ENCODE measurements around the gene ATP6V0B.

Gene ATP6V0B

DNA sequence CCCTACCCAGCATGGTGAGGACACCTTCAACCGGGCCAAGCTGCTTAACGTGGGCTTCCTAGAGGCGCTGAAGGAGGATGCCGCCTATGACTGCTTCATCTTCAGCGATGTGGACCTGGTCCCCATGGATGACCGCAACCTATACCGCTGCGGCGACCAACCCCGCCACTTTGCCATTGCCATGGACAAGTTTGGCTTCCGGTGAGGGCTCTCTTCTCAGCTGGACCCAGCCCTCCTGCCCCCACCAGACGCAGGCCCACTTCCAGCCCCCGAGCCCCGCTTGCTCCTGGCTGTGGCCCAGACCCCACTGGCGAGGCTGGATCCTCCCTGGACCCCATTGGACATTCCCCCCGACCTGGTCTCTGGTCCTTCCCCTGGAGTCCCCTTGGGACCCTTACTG lies 10.1 kb downstream of the ATP6V0B start:
- no peak for DNase-seq (ENCODE audit: low read depth, low spot score)

DNA sequence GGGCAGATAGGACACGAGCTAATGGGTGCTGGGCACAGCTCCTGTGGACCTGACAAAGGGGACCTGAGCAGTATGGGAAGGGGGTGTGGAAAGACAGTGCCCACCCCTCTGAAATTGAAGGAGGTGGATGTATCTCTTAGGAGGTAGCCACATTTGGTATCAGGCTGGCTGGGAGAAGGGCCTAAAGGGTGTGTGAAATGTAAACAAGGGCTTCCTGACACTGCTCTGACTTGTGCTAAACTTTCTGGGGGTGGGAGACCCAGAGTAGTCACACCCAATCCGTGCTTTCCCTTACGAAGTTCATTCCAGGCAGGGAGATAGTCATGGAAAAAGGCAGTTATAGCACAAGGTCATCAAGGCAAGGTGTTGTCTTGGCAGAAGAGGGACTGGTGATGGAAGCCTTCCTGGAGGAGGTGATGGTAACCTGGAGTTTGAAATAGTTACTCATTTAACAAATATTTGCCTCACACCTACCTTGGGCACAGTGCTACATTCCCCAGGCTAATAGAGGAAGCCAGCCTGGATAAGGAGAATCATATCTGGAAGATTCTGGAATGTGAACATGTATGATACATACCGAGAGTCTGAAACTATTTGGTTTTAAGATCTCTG lies 11.3 kb downstream of the ATP6V0B start:
- no peak for DNase-seq (ENCODE audit: low read depth, low spot score)

DNA sequence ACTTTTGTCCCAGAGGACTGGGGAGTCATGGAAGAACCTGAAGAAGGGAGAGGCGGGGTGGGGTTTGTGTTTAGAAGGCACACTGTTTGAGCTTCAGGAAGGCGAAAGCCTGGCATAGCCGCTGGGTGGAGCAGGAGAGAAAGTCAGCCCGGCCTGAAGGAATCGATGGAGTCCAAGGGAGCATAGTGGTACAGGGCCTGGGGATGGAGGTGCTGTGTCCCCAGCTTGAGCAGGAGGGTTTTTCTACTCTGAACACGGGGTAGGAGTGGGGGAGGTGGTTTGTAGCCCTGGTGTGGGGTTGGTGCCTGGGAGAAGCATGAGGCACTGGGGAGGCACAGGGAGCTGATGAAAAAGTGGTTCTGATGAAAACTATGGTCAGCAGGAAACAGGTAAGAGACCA lies 12.0 kb downstream of the ATP6V0B start:
- no peak for DNase-seq (ENCODE audit: low read depth, low spot score)

DNA sequence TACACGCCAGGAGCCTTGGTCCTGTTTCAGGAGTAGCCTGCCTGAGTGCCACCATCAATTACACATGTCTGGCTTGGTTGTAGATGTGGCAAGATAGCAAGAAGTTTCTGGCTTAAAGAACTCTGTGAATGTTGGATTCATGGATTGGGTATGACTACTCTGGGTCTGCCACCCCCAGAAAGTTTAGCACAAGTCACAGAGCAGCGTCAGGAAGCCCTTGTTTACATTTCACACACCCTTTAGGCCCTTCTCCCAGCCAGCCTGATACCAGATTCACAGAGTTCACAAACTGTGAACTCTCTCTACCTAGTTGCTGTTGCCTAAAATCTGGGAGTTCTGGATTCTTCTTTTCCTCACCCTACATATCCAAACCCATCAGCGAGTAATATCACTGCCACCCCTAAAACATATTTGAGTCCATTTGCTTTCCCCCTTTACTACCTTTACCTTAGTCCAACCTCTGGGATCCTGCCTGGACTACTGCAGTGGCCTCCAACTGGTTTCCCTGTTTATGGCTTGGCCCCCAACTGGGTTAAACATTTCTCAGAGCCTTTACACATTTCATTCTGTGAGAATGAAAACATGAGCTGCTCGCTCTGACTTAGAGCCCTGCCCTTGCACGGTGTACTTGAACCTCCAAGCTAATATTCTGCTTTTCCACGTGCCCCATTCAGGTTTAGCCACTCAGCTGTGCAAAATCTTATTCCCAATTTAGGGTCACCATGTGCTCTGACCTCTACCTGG lies 12.6 kb downstream of the ATP6V0B start:
- DNase-seq (ENCODE audit: low read depth, low spot score), result no peak

DNA sequence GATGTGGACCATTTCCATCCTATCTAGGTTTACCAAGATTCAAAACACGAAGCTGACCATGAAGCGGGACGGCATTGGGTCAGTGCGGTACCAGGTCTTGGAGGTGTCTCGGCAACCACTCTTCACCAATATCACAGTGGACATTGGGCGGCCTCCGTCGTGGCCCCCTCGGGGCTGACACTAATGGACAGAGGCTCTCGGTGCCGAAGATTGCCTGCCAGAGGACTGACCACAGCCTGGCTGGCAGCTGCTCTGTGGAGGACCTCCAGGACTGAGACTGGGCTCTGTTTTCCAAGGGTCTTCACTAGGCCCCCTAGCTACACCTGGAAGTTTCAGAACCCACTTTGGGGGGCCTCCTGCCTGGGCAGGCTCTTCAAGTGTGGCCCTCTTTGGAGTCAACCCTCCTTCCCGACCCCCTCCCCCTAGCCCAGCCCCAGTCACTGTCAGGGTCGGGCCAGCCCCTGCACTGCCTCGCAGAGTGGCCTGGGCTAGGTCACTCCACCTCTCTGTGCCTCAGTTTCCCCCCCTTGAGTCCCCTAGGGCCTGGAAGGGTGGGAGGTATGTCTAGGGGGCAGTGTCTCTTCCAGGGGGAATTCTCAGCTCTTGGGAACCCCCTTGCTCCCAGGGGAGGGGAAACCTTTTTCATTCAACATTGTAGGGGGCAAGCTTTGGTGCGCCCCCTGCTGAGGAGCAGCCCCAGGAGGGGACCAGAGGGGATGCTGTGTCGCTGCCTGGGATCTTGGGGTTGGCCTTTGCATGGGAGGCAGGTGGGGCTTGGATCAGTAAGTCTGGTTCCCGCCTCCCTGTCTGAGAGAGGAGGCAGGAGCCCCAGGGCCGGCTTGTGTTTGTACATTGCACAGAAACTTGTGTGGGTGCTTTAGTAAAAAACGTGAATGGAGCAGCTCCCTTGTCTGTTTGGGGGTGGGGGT lies 15.8 kb downstream of the ATP6V0B start:
- DNase-seq (ENCODE audit: low read depth, low spot score), result no peak

DNA sequence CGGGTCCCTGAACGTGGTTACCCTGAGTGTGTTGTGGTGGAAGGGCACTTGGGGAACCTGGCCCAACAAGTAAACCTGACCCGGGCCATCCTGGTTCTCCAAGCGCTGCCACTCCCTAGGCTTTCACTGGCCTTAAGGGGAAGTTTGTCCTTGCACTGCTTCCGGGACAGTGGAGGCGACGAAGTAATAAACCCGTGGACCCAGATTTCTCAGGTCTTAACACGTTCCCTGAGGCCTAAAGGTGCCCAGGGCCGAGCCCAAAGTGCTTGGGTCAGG lies 16.4 kb downstream of the ATP6V0B start:
- DNase-seq (ENCODE audit: low read depth, low spot score), result no peak

DNA sequence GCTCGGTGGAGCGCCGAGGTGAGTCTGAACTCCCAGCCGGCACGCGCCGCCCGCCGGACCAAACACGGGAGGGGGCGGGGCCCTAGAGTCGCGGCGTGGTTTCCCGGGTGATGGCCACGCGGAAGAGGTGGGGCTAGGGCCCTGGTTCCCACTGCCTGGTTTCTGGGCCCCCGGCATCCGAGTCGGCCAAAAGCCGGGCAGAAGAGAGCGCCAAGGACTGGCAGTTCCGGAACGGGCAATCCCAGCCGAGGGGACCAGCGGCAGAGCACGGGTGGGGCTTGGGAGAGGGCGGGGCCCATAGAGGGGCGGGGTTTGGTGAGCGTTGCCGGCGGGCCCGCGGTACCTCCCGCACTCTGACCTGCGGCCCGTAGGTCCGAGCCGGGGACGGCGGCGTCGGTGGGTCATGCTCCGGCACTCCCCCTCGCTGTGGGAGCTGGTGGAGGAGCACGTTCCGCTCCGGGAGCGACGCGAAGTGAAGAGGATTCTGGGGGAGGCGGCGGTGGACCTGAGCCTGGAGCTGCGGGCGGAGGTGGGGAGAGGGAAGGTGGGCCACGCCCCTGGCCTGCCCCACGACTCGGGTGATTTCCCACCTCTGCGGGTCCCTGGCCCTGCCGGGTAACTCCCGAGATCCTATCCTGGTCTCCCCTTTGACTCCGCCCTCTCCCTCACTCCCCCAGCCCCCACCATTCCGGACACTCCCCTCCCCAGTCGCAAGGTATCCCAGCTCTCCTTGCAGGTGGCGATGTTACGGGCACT lies 16.9 kb downstream of the ATP6V0B start, which contains the start of gene CCDC24:
TSS of gene CCDC24 (plus strand) at position 124 of the 756 bp plus-strand sequence. CDS start at position 404, 280 bp downstream.
- peak; percentile 31 for DNase-seq (ENCODE audit: low read depth, low spot score)

DNA sequence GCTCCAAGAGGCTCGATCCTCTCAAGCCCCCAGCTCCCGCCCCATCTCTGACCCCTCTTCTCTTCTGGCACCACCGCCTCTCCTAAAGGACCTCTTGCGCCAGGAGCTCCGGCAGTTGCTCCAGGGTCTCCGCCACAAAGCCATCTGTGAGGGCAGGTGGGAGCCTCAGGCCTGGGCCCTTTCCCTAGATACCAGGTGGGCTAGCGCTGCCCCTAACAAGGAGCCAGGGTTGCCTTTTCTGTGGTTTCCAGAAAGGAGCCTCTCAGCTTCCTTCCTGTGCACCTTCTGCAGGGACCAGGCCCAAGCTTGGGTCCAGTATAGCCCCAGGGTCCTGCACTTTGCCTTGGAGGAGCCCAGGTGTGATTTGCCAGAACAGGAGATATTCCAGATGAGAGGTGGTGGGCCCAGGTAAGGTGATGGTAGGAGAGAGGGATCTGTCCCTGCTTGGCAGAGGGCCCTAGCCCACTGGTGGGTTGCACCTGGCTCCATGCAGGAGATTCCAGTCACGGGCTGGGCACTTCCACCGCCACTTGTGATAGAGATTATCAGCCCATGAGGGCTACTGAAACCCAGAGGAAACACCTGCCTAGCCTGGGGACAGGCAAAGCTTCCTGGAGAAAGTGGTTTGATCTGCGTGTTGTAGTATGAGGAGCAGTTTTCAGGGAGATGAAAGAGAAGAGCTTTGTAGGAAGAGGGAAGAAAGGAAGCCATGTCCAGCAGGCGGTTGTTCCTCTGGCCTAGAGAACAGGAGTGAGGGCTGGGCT lies 17.7 kb downstream of the ATP6V0B start:
- no peak for DNase-seq (ENCODE audit: low read depth, low spot score)

DNA sequence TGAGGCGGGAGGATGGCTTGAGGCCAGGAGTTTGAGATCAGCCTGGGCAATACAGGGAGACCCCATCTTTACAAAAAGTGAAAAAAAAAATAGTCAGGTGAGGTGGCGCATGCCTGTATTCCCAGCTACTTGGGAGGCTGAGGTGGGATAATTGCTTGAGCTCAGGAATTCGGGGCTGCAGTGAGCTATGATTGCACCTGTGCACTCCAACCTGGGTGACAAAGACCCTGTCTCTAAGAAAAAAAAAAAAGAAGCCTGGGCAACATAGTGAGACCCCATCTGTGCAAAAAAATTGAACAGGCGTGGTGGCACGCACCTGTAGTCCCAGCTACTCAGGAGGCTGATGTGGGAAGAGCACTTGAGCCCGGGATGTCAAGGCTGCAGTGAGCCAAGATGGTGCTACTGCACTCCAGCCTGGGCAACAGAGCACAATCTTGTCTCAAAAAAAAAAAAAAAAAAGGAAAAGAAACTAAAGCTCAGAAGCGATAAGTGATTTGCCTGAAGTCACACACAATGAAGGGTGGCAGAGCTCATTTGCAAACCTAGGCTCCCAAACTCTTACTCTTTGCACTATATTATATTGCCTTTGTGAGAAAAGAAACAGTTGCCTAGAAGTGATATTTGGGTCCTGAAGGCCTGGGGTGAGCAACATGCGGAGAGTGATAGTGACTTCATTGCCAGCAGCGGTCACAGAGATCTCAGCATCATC lies 18.6 kb downstream of the ATP6V0B start:
- DNase-seq (ENCODE audit: low read depth, low spot score), result no peak

DNA sequence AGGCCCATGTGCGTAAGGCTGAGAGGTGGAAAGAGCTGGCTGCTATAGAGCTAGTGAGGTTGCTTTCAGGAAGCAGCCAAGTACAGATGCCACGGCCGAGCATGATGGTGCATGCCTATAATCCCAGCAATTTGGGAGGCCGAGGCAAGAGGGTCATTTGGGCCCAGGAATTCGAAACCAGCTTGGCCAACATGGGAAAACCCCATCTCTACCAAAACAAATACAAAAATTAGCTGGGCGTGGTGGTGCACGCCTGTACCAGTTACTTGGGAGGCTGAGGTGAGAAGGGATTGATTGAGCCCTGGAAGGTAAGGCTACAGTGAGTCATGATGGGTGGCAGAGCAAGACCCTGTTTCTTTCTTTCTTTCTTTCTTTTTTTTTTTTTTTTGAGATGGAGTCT lies 19.3 kb downstream of the ATP6V0B start:
- no peak for DNase-seq (ENCODE audit: low read depth, low spot score)

DNA sequence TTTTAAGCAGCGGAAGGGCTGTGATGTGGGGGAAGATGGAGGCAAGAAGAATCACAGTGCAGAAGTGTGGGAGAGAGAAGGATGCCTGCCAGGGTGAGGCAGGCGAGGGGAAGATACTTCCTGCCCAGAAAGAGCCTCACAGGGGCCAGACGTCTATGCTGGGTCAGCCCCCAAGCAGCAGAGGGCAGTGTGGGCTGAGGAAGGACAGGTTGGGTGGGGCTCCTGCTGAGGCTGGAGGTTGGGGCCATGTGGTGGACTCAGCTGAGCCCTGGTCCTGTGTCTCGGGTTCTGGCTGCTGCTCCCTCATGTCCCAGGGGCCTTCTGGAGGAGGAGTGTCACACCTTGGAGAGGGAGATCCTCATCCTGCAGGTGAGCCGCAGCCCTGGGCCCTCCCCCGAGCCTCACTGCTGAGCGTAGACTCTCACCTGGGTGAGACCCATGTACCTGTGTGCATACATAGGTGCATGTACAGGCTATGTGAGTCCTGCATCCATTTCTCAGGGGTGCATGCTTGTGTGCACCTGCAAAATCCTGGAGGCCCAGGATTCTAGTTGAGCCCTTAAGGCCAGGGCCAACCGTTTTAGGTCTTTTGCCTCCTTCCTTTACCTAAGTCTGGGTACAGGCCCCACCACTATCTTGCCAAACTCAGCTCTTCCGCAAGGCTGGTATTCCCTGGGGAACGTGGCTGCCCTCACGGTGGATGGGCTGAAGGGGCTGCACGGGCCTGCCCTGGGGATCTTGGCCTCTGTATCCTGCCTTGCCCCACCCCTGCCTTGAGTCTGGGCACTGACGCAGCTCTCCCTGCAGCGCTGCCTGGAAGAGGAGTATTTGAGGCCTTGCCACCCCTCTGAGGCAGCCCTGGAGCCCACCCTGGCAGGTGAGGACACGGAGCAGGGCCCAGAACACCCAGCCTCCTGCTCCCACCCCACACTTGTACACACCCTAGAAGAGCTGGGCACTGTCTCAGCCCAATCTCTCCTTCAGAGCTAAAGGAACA lies 20.3 kb downstream of the ATP6V0B start:
- no peak for DNase-seq (ENCODE audit: low read depth, low spot score)

DNA sequence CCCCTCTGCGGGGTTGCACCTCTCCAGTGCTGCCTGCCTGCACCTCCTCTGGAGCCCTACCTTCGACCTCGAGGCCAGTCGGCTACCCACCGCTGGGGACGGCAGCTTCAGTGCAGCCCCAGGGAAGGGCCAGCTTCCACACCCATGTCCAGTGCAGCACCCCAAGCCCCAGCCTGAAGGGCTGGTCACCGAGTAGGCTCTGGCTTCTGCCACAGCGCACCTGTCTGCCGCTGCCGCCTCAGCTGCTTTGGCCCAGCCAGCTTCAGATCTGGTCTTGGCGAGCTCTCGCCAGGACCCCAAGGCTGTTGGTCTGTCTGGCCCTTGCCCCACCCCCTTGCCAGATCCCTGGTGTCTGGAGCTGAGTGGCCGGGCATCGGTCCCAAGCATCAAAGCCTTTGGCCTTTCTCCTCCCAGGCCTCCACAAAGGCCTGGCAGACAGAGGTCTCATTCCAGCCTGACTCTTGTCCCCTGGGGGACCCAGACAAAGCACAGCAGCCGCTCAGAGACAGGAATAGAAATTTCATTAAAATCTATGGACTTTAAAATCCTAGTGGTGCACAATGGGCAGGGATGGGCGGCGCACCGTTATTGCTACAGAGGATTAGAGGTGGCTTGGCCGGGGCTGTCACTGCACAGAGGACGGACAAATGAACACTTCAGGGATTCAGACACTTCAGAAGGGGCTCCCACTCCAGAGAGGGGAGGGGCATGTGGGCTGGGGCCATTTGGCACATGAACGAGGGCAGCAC lies 21.4 kb downstream of the ATP6V0B start:
- DNase-seq (ENCODE audit: low read depth, low spot score), result no peak

DNA sequence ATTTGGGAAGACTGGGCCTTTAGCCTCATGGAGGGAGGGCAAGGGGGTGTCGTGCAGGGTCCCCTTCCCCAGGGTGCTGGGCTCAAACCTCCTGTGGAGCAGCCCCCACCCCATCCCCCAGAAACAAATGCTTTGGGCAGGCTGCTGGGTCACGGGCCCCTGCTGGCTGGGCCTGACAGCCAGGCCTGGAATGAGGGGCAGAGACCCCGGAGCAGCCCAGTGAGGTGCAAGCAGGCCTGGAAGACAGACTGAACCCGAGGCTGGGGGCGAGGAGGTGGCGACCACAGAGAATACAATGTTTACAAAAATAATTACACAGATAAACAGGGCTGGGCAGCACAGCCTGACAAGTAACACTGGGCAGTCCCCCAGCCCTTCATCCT lies 22.0 kb downstream of the ATP6V0B start:
- DNase-seq (ENCODE audit: low read depth, low spot score), result no peak

DNA sequence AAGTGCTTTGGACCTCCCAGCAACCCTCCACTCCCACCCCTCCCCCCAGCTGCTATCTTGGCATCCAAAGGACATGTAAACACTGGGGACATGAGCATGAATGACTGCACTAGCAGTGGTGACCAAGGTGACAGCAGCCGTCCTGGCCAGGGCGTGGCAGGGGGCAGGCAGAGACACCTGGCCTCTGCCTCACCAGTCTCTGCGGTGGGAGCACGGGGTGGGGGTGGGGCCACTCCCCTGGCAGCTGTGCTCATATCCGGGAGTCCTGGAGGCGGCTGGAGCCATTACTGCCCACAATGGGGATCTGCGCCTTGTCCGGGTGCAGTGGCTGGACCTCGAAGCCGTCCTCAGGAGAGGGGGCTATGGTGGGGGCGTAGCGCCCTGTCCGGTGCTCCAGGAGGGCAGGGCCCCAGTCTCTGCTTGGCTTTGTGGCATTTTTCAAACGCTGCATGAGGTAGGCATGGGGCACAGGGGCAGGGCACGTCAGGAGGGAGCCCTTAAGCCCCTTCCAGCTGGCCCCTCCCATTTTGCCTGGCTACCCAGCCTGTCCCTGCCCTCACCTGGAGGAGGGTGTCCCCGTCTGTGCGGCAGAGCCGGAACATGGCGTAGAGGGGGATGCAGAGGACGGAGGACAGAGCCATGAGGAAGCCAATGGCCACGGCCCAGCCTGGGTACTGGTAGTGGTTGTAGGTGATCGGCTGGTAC lies 22.7 kb downstream of the ATP6V0B start:
- no peak for DNase-seq (ENCODE audit: low read depth, low spot score)

DNA sequence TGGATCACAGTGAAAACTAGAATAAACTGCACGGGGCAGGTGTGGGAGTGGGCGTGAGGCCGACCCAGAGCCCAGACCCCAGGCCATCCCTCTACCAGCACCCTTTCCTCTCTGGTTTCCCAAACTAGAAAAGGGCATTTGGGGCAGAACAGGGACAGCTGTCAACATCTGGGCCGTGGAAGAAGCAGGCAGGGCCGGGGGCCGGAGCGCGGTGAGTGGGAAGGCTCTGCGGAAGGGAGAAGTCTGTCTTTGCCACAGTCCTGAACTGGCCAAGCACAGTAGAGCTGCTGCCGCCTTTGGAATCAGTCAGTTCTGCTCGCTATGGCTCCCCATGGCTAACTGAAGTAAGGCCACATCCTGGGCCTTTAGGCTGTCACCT lies 23.2 kb downstream of the ATP6V0B start:
- DNase-seq (ENCODE audit: low read depth, low spot score), result no peak

DNA sequence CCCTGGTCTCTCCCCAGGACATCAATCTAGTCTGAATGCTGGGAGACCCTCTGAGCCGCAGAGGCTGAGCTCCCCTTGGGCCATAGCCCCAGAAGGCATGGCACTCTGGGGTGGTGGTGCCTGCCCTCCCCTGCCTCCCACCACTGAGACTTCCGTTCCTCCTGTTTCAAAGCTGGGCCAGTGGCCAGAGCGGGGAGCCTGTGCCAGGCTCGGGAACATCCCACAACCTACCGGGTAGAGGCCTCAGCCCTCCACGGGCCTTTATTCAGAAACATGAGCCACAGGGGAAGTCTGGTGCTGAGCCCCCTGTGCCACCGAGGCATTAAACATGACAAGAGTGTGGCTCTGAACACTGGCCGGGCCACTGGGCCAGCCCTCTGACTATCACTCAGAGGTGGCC lies 24.7 kb downstream of the ATP6V0B start:
- no peak for DNase-seq (ENCODE audit: low read depth, low spot score)

DNA sequence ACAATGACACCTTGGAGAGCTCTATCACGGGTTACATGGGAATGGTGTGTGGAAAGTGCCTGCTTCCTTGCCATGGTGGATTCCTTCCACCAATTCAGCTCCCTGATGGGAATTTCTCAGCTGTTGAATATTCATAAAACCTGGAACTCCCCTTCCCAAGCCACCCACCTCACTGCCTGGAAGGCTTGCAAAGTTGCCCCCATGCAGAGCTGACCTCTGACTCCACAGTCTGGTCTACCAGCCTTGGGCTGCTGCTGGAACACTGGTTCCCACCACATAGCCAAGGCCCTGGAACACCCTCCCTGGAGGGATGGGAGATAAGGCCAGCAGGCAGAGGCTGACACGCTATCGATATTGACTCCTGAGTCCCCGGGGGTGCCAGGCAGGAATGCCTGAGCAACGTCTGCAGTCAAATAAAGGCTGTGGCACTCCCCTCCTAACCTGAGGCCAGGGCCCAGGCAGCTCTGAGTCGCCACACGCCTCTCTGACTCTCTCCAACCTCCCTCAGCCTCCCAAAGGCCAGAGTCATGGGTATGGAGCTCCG lies 25.4 kb downstream of the ATP6V0B start:
- no peak for DNase-seq (ENCODE audit: low read depth, low spot score)

DNA sequence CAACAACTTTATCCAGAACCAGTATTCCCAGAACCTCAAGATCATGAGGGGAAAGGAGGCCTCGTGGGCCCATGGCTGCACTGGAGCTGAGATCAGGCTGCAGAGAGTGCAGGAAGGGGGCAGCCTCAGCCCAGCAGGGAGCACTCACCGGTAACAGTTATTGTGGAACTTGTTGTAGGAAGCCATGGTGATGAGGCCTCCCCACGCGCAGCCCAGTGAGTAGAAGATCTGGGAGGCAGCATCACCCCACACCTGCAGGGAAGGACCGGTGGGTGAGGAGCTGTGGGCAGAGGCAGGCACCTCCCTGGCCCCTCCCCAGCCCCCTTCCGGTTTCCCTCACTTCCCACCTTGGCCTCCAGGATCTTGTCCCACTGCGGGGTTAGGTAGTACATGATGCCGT lies 27.4 kb downstream of the ATP6V0B start:
- DNase-seq (ENCODE audit: low read depth, low spot score), result no peak
